NCI-H2196 treated with DMSO at 0.1 percent for 48 hours (cell line): ENCODE results near the gene CDC45.
A peak's percentile ranks its signal among the peaks of the same experiment; 100 is the strongest.

Source experiments
- DNase-seq: peaks from one replicate; lab custom pipeline; 2025; ENCODE audit not compliant: unreplicated experiment; lab: John Stamatoyannopoulos, UW

Gene CDC45

GRCh38 chr22:19467912-19468311 is 11.8 kb upstream of the CDC45 start:
- no peak for DNase-seq

GRCh38 chr22:19469421-19469820 is 10.3 kb upstream of the CDC45 start:
- no peak for DNase-seq

- DNase-seq: no peak
Measured at GRCh38 chr22:19470010-19470409, 9.7 kb upstream of the CDC45 start.

- DNase-seq: no peak
Measured at GRCh38 chr22:19471572-19471971, 8.1 kb upstream of the CDC45 start.

DNA sequence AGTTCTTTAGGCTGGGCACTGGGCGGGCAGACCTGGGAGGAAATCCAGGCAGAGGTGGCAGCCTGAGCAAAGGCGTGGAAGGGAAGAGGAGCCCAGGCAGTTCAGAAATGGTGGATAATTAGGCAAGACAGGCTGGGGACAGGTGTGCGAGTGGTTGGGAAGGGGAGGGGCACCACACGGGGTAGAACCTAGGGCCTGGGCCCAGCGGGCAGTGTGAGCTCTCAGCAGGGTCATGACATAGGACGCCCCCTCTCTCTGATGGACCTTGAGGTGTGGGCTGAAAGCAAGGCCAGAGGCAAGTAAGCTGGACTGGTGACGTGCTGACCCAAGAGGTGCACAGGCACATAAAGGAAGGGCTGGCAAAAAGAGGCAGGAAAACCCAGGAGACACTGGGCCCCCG is 7.5 kb upstream of the CDC45 start:
- DNase-seq: no peak

DNA sequence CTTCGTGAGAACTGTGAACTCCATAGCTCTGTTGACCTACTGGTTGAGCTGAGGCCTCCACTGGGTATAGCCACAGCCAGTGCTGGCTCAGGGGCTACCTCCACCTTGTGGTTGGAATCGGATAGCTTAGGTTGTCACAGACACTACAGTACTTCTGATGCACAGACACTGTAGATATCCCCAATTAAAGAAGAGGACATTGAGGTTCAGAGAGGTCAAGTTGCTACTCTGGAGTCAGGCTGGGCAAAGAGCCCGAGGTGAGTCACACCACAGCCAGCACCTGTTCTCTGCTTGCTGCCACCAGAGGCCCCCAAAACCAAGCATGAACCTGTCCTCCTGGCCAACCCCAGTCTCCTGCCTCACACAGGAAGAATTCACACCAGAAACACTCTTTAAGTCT is 6.1 kb upstream of the CDC45 start:
- DNase-seq: no peak

DNA sequence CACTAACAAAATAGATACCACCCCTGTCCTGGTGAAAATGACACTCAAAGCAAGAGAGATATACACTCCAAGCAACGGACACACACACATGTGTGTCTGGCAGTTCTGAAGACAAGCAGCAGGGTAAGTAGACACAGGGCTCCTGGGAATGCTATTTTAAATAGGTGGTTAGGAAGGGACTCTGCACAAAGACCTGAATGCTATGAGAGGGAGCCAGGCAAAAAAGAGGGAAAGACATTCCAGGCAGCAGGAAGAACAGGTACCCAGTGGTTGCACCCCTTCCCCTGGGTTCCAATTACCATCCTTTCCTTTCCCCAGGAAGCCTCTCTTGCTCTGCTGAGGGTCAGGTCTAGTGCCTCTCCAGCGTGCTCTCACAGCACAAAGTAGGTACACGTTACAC is 3.7 kb upstream of the CDC45 start:
- no peak for DNase-seq

DNA sequence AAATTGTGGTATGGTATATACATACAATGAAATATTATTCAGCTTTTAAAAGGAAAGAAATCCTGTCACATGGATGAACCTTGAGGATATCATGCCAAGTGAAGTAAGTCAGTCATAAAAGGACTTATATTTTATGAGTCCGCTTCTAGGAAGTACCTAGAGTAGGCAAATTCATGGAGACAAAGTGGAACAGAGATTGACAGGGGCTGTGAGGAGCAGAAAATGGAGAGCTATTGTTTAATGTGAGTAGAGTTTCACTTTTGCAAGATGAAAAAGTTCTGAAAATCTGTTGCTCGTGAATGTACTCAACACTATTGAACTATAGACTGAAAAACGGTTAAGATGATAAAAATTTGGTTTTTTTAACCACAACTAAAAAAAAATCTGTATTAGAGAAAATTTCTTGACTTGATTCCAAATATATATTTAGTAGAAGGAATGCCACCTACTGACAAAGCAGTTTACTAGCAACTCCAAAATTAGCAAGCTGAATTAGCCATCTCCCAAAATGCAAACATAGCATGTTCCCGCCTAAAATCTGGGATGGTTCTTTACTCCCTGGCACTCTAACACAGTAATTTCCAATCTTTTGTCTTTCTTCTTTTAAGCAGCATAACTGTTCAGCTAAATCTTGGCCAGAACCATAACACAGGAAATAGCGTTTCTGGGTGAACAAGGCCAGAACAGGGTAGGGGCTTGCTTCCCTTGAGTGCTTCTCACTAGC is 2.2 kb upstream of the CDC45 start:
- DNase-seq: no peak

DNA sequence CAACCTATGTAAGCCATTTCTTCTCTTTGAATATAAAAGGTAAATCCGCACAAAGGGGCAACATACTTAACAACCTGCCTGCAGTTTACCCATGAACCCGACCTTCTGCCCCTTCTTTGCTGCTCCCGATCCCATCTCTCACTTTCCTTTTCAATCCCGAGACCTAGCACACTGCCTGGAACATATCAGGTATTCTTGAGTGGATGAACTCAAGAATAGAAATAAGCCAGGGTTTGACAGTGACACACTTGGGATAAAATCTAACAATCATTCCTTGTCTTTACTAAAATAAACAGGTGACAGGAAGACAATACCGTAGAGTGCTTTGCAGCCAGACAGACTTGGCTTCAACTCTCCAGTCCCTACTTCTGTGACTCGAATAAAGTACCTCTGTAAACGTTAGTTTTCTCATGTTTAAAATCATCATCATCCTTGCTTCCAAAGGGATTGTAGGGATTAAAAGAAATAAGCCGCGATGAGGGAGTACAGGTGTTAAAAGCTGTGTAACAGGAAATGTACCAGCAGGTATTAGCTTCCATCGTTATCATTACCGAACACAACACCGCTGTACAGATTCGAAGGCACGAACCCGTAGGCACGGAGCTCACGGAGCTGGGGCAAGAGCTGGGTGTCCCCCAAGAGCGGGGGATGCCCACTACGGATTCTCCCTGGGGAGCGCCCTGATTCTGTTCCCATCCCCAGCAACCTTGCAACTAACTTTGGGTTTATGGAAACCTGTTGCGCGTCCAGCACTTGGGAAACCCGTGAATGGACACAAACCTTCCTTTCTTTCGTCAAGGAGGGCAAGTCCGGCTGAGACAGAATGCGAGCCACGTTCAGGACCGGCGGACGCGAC is 1.4 kb upstream of the CDC45 start:
- DNase-seq: no peak

DNA sequence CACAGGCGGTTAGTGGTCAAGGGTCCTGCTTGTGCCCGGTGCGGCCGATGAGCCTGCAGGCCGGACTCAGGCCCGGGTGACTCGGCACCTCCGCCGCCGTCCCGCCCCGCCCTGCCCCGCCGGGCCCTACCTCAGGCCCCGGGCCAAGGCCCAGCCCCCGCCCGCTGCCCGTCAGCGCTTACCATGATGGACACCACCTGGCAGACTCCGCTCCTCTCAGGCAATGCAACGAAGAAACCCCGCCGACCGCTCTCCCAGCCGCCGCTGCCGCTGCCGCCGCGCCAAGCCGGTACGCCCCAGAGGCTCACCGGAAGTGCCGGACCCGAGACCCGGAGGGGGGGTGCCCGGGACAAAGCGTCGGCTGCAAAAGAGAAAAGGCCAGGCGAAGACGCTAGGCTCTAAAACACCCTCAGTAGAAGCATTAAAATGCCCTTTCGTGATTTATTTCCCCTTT is 792 bp upstream of the CDC45 start, which contains the start of gene UFD1:
TSS of gene UFD1 (minus strand) at position 293 of the 454 bp plus-strand sequence. CDS start at position 185, 108 bp downstream.
- peak; percentile 46 for DNase-seq

DNA sequence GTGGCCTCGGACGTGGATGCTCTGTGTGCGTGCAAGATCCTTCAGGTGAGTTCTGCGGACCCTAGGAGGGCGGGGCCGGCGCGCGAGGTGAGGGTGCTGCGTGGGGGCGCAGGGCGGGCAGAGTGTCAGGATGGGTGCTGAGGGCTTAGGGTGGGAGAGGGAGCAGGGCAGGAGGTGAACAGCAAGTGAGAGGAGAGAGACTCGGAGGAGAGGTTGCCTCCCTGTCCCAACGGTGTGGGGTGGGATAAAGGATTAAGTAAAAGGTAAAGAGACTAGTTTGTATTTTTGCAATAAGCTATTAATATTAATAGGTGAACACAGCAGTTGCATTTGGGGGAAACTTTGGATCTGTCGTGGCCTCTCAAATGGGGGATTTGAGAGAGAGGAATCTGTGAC is 451 bp downstream of the CDC45 start:
- DNase-seq: no peak

DNA sequence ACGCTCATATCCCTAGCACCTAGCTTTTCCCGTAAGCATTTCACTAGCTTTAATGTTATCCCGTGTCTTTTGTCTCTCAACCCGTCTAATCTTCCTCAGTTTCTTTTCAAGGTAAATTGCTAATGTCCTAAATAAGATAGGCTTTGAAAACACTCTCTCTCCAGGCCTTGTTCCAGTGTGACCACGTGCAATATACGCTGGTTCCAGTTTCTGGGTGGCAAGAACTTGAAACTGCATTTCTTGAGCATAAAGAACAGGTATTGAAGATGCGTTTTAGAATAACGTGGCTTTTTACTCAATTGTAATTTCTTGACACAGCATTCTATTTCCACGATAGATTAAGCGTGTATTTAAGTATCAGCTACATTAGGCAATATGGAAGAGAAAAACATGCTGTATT is 1.1 kb downstream of the CDC45 start:
- no peak for DNase-seq

DNA sequence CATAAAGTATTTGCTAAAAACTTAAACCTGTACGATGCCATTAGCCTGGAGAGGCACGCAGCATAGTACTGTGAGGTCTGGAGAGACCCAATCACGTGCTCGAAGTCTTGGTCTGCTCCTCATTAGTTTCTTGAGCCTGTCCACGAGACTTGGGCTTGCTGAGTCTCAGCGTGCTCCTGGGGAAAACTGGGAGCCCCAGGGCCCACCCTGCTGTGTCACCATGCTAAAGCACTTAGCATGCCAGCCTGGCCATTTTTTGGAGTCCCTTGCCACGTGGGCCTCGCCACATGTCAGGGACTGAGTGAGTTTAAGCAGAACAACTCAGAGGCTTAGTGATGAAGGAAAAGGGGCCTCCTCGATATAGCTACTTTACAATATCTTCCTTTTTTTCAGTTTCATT is 2.6 kb downstream of the CDC45 start:
- DNase-seq: no peak

GRCh38 chr22:19483481-19484244 is 3.9 kb downstream of the CDC45 start:
- DNase-seq: no peak

DNA sequence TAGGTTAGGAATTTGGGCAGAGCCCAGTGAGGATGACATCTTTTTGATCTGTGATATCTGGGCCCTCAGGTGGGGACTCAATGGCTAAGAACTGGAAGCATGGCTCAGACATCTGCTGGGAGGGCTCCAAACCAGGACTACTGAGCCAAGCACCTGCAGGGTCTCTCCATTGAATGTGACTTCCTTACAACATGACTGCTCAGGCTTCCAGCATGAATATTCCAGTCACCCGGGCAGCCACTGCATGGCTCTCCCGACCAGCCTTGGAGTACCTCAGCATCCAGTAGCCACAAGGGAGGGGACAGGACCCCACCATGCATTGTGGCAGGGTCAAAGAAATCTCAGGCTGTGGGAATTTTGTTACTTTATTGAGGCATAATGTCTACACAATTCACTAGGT is 8.6 kb downstream of the CDC45 start:
- DNase-seq: no peak

DNA sequence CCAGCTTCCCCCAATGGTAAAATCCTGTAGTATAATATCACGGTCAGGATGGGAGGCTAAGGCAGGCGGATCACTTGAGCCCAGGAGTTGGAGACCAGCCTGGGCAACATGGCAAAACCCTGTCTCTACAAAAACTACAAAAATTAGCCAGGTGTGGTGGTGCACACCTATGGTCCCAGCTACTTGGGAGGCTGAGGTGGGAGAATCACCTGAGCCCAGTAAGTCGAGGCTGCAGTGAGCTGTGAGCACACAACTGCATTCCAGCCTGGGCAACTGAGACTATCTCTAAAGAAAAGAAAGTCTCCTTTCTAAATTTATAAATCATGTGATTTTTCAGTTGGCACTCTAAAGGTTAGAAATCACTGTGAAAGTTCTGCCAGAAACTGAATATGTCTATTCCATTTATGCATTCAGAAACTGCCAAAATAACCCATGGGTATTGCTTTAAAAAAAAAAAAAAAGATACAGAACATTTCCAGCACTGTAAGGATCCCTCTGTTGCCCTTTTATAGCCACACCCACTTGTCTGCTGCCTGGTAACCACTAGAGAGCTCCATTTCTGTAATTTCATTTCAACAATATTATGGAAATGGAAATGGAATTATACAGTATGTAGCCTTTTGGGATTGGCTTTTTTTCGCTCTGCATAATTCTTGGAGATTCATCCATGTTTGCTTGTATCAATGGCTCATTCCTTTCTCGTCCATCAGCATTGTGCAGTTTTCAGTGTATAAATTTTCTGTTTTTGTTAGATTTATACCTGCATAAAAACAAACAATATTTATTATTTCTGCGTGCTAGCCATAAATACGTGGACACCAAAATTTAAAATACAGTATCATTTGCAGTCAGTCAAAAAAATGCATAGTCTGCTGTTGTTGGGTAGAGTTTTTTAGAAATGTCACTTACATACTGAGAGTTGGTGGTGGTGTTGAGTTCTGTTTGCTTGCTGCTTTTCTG is 9.4 kb downstream of the CDC45 start:
- no peak for DNase-seq

- no peak for DNase-seq
Measured at GRCh38 chr22:19490628-19491230, 11.0 kb downstream of the CDC45 start.

- DNase-seq: no peak
Measured at GRCh38 chr22:19492504-19493174, 12.9 kb downstream of the CDC45 start.

DNA sequence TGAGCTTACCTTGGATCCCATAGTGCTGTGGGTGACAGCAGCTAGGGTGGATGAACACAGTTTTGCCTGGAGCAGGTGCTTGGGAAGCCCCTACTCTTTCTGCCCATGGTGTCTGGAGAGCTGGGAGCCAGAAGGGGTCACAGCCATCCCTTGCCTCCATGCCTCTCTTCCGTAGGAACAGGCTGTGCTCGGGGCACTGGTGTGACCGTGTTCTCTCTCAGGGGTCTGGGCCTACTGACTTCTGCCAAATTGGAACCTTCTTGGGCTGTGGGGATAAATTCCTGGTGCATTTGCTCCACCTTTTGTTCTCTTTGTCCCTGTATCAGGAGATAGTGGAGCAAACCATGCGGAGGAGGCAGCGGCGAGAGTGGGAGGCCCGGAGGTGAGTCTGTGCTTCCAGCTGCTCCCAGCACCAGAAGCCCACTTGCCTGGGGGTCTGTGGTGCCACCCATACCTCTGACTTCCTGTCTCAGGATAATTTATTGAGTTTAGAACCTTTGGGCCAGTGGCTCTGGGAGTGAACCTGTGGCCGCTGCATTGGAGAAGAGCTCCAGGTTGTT is 14.4 kb downstream of the CDC45 start:
- no peak for DNase-seq
